ENCODE results near the gene SERPINC1. TPM values are rescaled to one million over a fixed set of nuclear protein-coding genes. Genes with fewer than 3 reads are reported as not detected.

Gene SERPINC1
- total and polyA plus RNA-seq, 2 donors from 2014 or later = 0.41 to 0.82 TPM

DNA sequence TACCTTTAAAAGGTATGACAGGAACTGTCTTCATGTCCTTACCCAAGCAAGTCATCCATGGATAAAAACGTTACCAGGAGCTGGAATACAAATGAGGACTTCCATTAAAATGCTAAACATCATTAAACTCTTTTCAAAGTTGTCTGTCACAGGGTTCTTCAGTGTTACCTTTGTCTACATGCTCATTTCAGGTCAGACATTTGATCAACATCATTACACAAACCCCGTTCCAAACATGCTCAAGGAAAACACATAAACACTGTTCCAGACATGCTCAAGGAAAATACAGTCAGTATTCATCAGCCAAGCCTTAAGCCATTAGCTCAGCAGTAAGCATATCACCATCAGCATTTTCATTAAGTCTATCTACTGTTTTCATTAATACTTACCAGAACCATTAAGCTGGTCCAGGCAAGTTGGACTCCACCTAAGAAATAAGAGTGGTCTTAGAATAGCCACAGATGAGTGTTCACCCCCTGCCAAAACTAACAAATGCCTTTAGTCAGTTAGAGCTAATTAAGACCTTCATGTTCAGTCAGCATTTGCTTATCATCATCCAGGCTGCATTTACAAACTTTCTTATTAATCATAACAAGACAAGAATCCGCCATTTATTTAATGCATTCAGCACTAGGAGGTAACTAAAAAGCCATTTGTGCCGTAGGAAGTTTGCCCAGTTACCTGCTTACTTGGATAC lies 51.5 kb downstream of the SERPINC1 start:
- Histone ChIP-seq H3K27me3 (ENCODE audit: control insufficient read depth, insufficient read depth, low read length) (no peaks in the 10 kb centered on the region), H3K4me3 (ENCODE audit: low read length in 3 of 3) (peak overlapping the region in 2 of 3 donors; percentile 32 to 99), H3K9me3 (ENCODE audit: control insufficient read depth in 2 of 3, insufficient read depth in 1 of 3, low read length in 3 of 3) (no peaks in the 10 kb centered on the region), H3K27ac (ENCODE audit: low read depth in 2 of 2, low read length in 2 of 2) (no peak overlapping the region), H3K36me3 (ENCODE audit: control insufficient read depth in 2 of 3, insufficient read depth in 3 of 3, low read length in 3 of 3) (peaks cover 20 to 43% (median 27%) of the 10 kb centered on the region in 3 donors), H3K4me1 (ENCODE audit: control insufficient read depth in 2 of 3, insufficient read depth in 2 of 3, low read depth in 1 of 3, low read length in 3 of 3) (peaks cover 0 to 22% (median 14%) of the 10 kb centered on the region in 3 donors), H3K9ac (ENCODE audit: low read length in 3 of 3) (peak overlapping the region in 1 of 3 donors; percentile 17)
- TF ChIP-seq, protein P1, sequence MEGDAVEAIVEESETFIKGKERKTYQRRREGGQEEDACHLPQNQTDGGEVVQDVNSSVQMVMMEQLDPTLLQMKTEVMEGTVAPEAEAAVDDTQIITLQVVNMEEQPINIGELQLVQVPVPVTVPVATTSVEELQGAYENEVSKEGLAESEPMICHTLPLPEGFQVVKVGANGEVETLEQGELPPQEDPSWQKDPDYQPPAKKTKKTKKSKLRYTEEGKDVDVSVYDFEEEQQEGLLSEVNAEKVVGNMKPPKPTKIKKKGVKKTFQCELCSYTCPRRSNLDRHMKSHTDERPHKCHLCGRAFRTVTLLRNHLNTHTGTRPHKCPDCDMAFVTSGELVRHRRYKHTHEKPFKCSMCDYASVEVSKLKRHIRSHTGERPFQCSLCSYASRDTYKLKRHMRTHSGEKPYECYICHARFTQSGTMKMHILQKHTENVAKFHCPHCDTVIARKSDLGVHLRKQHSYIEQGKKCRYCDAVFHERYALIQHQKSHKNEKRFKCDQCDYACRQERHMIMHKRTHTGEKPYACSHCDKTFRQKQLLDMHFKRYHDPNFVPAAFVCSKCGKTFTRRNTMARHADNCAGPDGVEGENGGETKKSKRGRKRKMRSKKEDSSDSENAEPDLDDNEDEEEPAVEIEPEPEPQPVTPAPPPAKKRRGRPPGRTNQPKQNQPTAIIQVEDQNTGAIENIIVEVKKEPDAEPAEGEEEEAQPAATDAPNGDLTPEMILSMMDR (IDR thresholded peaks at IDR 0.05; ENCODE audit: borderline replicate concordance, extremely low read depth, insufficient read depth) = no peak
- intact Hi-C loops (cut with DNase I) = no loop called here
- DNase-seq = no peak
- no peak for FAIRE-seq

DNA sequence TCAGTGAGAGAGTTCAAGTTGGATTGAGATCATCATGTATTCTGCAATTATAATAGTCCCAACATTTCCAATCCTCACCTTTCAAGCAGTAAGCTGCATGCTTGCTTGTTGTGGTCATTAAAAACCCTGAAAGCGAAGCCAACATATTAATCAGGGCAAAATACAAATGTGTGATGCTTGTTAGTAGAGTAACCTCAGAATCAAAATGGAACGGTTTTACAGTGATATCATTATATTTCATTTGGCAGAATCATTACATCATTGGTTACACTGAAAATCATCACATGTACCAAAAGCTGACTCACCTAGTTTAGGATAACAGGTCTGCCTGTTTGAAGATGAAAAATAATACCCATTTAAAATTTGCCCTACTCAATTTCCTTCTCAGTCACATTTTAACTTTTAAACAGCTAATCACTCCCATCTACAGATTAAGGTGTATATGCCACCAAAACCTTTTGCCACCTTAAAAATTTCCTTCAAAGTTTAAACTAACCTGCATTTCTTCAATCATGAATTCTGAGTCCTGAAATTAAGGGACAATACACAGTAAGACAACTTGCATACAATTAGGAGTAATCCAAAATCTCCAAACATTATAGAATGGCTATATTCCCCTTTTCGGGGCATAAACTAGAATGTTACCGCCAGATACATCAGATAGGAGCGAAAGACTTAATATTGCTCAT lies 52.8 kb downstream of the SERPINC1 start:
- DNase-seq (no peak), FAIRE-seq (no peak)
- no peaks in the 10 kb centered on the region for H3K27me3 ChIP-seq (ENCODE audit: control insufficient read depth, insufficient read depth, low read length)
- peaks cover 0 to 12% (median 11%) of the 10 kb centered on the region in 3 donors for H3K4me1 ChIP-seq (ENCODE audit: control insufficient read depth in 2 of 3, insufficient read depth in 2 of 3, low read depth in 1 of 3, low read length in 3 of 3)
- TF ChIP-seq, protein P1 (IDR thresholded peaks at IDR 0.05; ENCODE audit: borderline replicate concordance, extremely low read depth, insufficient read depth) = no peak
- no peaks in the 10 kb centered on the region for H3K9me3 ChIP-seq (ENCODE audit: control insufficient read depth in 2 of 3, insufficient read depth in 1 of 3, low read length in 3 of 3)
- H3K4me3 ChIP-seq (ENCODE audit: low read length in 3 of 3) = no peak overlapping the region
- intact Hi-C loops (cut with DNase I) = no loop called here
- H3K9ac ChIP-seq (ENCODE audit: low read length in 3 of 3) = no peak overlapping the region
- peaks cover 20 to 40% (median 24%) of the 10 kb centered on the region in 3 donors for H3K36me3 ChIP-seq (ENCODE audit: control insufficient read depth in 2 of 3, insufficient read depth in 3 of 3, low read length in 3 of 3)
- no peak overlapping the region for H3K27ac ChIP-seq (ENCODE audit: low read depth in 2 of 2, low read length in 2 of 2)

DNA sequence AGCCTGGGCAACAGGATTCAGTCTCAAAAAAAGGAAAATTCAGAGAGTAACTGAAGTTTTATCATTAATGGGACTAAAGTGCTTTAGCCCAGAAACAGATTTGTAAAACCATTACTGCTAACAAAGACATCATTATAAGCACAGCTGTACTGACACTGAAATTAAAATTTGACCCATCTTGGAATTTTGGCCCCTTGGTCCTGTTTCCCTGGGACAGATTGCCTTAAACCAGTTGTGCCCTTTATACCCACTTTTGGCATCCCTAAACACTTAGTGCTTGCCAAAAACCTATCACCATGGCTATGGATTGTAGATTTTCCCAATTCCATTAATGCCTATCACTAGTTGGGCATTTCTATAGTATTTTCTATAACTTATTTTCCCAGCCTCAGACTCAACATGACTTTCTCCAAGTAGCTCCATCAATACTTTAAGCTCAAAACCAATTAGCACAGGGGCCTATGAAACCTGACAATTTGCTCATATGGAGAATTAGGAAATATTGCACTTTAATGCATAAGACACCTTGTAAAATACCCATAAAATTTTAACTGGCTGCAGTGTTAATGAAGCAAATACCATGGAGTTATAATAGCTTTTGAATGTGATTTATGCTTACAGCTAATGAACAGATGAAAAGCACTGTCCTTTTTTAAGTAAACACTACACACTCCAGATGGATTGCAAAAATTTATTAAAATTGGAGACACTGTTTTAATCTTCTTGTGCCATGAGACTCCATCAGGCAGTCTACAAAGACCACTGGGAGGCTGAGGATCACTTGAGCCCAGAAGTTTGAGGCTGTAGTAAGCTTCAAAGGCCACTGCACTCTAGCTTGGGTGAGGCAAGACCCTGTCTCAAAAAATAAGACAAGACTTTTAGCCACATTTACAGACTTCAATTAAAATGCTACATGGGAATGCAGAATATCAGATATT lies 53.6 kb downstream of the SERPINC1 start:
- H3K4me1 ChIP-seq (ENCODE audit: control insufficient read depth in 2 of 3, insufficient read depth in 2 of 3, low read depth in 1 of 3, low read length in 3 of 3) = peaks cover 0 to 12% (median 11%) of the 10 kb centered on the region in 3 donors
- no peaks in the 10 kb centered on the region for H3K27me3 ChIP-seq (ENCODE audit: control insufficient read depth, insufficient read depth, low read length)
- H3K9me3 ChIP-seq (ENCODE audit: control insufficient read depth in 2 of 3, insufficient read depth in 1 of 3, low read length in 3 of 3) = no peaks in the 10 kb centered on the region
- TF ChIP-seq, protein P1 (IDR thresholded peaks at IDR 0.05; ENCODE audit: borderline replicate concordance, extremely low read depth, insufficient read depth) = no peak
- H3K27ac ChIP-seq (ENCODE audit: low read depth in 2 of 2, low read length in 2 of 2) = no peak overlapping the region
- no peak overlapping the region for H3K9ac ChIP-seq (ENCODE audit: low read length in 3 of 3)
- peaks cover 20 to 40% (median 24%) of the 10 kb centered on the region in 3 donors for H3K36me3 ChIP-seq (ENCODE audit: control insufficient read depth in 2 of 3, insufficient read depth in 3 of 3, low read length in 3 of 3)
- DNase-seq (no peak), FAIRE-seq (no peak)
- intact Hi-C loops (cut with DNase I) = no loop called here
- H3K4me3 ChIP-seq (ENCODE audit: low read length in 3 of 3) = no peak overlapping the region

All from kidney (tissue), 14 donors.